Adipocyte (in vitro differentiated cells): Measurements from ENCODE around the gene SLC15A2.
A peak's percentile ranks its signal among the peaks of the same experiment; 100 is the strongest.
"Not testable (repeated sequence)": the region's sequence is repeated elsewhere in the genome, so short reads cannot be mapped to it uniquely, and the experiment has no call there.

Source experiments
- DNase-seq: peaks from one replicate; pipeline ENCODE4 v3.0.0-alpha.2; 2015; ENCODE audit warnings: low read depth
- H3K27me3 ChIP-seq: replicated peaks from 2 replicates; pipeline ENCODE4 v1.7.0; 2013; ENCODE audit warnings: mild to moderate bottlenecking, low read length, moderate library complexity; ENCODE audit not compliant: control insufficient read depth, insufficient read depth
- H3K36me3 ChIP-seq: 2 replicates; pipeline ENCODE4 v1.7.0; 2013; ENCODE audit warnings: low read length, mild to moderate bottlenecking, moderate library complexity; ENCODE audit not compliant: control insufficient read depth, insufficient read depth, severe bottlenecking
- H3K4me1 ChIP-seq: 2 replicates; pipeline ENCODE4 v1.7.0; 2013; ENCODE audit warnings: mild to moderate bottlenecking, low read length, moderate library complexity; ENCODE audit not compliant: control insufficient read depth, insufficient read depth
- H3K4me3 ChIP-seq: 2 replicates; pipeline ENCODE4 v1.7.0; 2013; ENCODE audit warnings: mild to moderate bottlenecking, low read length, moderate library complexity
- H3K9ac ChIP-seq: 2 replicates; pipeline ENCODE4 v1.7.0; 2013; ENCODE audit warnings: mild to moderate bottlenecking, low read length, moderate library complexity
- H3K9me3 ChIP-seq: 2 replicates; pipeline ENCODE4 v1.7.0; 2013; ENCODE audit warnings: mild to moderate bottlenecking, low read length, moderate library complexity; ENCODE audit not compliant: control insufficient read depth

SLC15A2 gene

DNA sequence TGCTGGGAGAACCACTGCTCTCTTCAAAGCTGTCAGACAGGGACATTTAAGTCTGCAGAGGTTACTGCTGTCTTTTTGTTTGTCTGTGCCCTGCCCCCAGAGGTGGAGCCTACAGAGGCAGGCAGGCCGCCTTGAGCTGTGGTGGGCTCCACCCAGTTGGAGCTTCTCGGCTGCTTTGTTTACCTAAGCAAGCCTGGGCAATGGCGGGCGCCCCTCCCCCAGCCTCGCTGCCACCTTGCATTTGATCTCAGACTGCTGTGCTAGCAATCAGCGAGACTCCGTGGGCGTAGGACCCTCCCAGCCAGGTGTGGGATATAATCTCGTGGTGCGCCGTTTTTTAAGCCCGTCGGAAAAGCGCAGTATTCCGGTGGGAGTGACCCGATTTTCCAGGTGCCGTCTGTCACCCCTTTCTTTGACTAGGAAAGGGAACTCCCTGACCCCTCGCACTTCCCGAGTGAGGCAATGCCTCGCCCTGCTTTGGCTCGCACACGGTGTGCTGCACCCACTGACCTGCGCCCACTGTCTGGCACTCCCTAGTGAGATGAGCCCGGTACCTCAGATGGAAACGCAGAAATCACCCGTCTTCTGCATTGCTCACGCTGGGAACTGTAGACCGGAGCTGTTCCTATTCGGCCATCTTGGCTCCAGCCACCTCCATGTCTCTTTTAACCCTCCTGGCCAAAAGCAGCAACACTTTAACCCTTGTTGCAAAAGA is 44.1 kb downstream of the SLC15A2 start:
- not testable (repeated sequence) for H3K4me3 ChIP-seq, DNase-seq, H3K9me3 ChIP-seq, H3K9ac ChIP-seq, H3K36me3 ChIP-seq, H3K4me1 ChIP-seq, H3K27me3 ChIP-seq

DNA sequence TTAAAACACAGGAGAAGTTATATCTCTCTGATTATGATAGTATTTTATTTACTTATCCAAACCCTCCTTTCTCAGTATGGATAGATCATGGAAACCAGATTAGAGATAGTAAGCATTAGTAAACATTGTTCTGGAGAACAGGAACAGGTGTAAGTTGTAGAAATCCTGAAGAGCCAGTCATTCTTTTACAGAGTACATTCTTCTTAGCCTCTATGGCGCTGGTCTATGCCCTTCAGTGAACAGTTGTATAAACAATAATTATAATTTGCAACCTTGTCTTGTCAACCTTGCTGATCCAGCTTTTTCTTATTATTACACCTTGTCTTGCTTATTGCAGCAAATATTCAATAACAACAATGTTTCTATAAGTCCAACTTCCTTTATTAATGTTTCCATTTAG is 47.4 kb downstream of the SLC15A2 start:
- H3K4me3 ChIP-seq, result no peak overlapping the region
- no peaks in the 10 kb centered on the region for H3K27me3 ChIP-seq
- DNase-seq, result no peak
- H3K4me1 ChIP-seq, result no peaks in the 10 kb centered on the region
- H3K9me3 ChIP-seq, result no peaks in the 10 kb centered on the region
- H3K9ac ChIP-seq, result no peak overlapping the region
- H3K36me3 ChIP-seq, result no peaks in the 10 kb centered on the region

DNA sequence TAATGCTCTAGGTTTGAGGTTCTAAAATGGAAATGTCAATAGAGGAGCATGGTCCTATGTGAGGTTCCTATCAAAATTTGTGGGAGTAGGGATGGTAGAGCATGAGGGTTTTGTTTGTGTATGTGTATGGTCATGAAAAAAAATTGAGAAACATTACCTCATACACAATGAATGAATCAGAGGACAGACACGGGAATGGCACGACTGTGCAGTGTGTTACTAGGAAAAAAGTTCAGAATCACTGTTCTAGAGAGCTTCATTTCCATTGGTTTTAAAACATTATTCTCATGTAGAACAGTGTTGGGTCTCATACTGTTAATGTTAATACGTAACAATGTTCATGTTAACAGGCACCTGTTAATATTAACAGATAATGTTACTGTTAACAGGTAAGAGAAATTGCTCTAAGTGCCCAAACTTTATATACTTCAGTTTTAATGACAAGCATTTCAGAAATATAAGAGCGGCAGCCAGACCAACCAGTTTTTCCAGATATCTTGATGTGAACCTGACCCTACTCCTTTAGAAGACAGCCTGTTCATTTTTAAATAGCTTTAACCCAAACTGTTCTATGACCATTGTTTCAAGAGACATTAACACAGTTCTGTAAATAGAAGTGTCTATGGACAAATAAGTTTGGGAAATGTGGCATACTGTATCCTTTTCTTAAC is 48.0 kb downstream of the SLC15A2 start:
- Histone ChIP-seq H3K4me1 (no peaks in the 10 kb centered on the region), H3K9me3 (no peaks in the 10 kb centered on the region), H3K36me3 (no peaks in the 10 kb centered on the region), H3K27me3 (no peaks in the 10 kb centered on the region), H3K9ac (no peak overlapping the region), H3K4me3 (no peak overlapping the region)
- DNase-seq, result peak; percentile 7

DNA sequence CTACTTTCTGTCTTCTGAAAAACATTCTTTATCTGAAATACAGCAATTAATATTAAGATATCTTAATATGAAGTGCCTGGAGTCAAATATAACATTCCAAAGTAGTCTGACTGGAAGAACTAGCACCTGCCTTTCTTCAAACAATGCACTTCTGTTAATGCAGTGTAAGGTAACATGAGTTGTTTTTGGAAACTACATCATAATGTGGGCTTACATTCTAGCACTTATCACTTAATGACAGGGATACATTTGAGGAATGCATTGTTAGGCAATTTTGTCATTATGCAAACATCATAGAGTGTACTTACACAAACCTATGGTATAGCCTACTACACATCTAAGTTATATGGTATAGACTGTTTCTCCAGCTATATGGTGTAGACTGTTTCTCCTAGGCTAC is 49.2 kb downstream of the SLC15A2 start:
- no peak for DNase-seq
- H3K27me3 ChIP-seq, result no peaks in the 10 kb centered on the region

DNA sequence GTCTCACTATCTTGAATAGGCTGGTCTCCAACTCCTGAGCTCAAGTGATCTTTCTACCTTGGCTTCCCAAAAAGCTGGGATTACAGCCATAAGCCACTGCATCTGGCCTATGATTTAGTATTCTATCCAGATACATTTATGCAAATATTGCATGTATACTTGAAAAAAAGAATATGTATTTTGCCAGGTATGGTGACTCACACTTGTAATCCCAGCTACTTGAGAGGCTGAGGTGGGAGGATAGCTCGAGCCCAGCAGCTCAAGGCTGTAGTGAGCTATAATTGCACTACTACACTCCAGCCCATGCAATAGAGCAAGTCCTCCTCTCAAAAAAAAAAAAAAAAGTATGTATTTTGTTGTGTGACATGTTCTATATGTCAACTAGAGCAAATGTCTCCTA is 54.4 kb downstream of the SLC15A2 start:
- no peak overlapping the region for H3K9ac ChIP-seq
- peaks cover 9% of the 10 kb centered on the region for H3K9me3 ChIP-seq
- H3K36me3 ChIP-seq, result no peaks in the 10 kb centered on the region
- no peak overlapping the region for H3K4me3 ChIP-seq
- DNase-seq, result no peak
- no peaks in the 10 kb centered on the region for H3K27me3 ChIP-seq
- no peaks in the 10 kb centered on the region for H3K4me1 ChIP-seq

More for the DNA sequence above, 49.2 kb downstream of the SLC15A2 start:
- no peak overlapping the region for H3K4me3 ChIP-seq
- H3K9ac ChIP-seq, result no peak overlapping the region
- no peaks in the 10 kb centered on the region for H3K36me3 ChIP-seq
- no peaks in the 10 kb centered on the region for H3K4me1 ChIP-seq
- H3K9me3 ChIP-seq, result no peaks in the 10 kb centered on the region

DNA sequence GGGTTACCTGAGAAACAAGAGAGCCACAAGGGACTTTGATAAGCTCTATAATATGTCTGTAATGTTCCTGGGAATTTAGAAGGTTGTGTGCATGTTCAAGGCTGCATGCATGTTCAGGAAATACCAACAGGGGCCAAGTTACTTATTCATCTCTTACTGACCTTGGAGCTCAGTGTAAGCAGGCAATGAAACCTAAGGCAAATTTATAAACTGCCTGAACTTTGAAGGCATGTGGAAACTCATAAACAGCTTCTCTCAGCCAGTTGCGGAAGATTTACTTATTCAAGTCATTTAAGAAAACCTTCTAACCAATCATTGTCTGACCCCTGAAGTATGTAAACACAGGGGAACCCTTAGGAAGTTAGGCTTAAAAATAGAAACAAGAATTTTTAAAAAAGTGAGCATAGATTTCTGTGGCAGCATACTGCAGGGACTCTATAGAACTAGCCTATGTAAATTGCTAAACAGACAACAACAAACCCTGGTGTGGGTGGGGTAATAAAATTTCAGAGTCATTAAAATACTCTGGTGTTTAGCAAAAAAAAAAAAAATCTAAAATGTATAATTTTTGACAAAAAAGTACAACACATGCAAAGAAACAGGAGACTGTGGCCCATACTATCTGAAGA is 57.2 kb downstream of the SLC15A2 start:
- no peak for DNase-seq
- Histone ChIP-seq H3K9me3 (peaks cover 9% of the 10 kb centered on the region), H3K4me1 (no peaks in the 10 kb centered on the region), H3K4me3 (no peak overlapping the region), H3K27me3 (no peaks in the 10 kb centered on the region), H3K36me3 (no peaks in the 10 kb centered on the region), H3K9ac (no peak overlapping the region)

DNA sequence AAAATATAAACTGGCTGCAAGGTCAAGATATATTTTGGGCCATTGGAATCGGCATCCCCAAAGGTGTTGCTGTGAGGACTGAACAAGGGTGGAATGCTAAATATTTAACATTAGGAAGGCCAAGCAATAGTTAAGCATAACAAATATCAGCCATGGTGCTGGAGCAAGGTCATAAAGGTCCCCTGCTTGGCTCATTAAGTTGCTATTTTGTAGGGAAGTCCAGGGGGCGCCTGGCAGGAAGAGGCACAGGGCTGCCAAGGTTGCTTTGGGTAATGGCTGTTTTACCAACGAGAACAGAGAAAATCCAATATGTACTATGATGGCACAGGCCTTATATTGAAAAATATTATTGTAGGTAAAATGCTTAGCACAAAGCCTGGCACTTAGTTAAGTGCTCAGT is 62.2 kb downstream of the SLC15A2 start:
- no peak overlapping the region for H3K9ac ChIP-seq
- no peaks in the 10 kb centered on the region for H3K36me3 ChIP-seq
- no peaks in the 10 kb centered on the region for H3K27me3 ChIP-seq
- no peaks in the 10 kb centered on the region for H3K4me1 ChIP-seq
- peaks cover 9% of the 10 kb centered on the region for H3K9me3 ChIP-seq
- no peak overlapping the region for H3K4me3 ChIP-seq
- no peak for DNase-seq

DNA sequence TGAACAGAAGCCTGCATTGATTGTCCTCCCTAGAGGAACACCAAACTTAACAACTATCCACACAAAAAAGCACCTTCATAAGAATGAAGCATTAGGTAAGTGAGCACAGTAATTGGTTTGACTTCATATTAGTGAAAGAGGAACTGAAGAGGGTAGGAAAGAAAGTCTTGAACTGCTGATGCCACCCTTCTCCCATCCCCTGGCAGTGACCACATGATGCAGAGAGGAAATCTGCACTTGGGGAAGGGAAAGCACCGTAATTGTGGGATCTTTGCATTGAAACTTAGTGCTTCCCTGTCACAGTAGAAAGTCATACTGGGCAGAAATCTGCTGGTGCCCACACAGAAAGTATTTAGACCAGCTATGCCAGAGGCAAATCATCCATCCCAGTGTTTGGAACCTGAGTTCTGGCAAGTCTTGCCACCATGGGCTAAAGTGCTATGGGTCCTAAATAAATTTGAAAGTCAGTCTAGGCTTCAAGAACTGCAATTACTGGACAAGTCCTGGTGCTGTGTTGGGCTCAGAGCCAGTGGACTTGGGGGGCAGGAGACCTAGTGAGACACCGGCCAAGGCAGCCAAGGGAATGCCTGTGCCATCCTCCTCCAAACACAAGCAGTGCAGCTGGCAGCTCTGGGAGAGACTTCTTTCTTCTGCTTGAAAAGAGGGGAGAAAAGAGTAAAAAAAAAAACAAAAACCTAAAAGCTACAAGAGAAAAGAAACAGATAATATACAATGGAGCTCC is 63.6 kb downstream of the SLC15A2 start:
- Histone ChIP-seq H3K9ac (no peak overlapping the region), H3K4me1 (no peaks in the 10 kb centered on the region), H3K36me3 (no peaks in the 10 kb centered on the region), H3K27me3 (no peaks in the 10 kb centered on the region), H3K4me3 (no peak overlapping the region), H3K9me3 (no peaks in the 10 kb centered on the region)
- no peak for DNase-seq

DNA sequence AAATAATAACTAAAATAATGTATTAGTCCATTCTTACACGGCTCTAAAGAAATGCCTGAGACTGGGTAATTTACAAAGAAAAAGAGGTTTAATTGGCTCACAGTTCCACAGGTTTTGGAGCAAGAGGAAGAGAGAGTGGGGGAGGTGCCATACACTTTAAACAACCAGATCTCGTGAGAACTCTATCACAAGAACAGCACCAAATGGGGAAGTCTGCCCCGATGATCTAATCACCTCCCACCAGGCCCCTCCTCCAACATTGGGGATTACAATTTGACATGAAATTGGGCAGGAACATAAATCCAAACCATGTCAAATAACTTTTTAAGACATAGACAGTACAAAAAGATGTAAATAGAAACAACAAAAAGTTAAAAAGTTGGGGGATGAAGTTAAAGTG is 64.6 kb downstream of the SLC15A2 start:
- Histone ChIP-seq H3K36me3 (no peaks in the 10 kb centered on the region), H3K27me3 (no peaks in the 10 kb centered on the region), H3K9me3 (no peaks in the 10 kb centered on the region), H3K4me3 (no peak overlapping the region), H3K4me1 (no peaks in the 10 kb centered on the region), H3K9ac (no peak overlapping the region)
- no peak for DNase-seq

DNA sequence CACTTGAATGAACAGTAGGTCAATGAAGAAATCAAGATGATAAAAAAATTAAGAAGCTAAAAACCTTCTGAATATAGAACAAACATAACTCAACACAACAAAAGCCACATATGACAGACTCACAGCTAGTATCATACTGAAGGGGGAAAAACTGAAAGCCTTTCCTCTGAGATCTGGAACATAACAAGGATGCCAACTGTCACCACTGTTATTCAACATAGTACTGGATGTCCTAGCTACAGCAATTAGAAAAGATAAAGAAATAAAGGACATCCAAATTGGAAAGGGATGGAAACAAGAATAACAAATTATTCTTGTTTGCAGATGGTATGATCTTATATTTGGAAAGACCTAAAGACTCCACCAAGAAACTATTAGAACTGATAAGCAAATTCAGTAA is 67.1 kb downstream of the SLC15A2 start:
- DNase-seq, result no peak
- no peaks in the 10 kb centered on the region for H3K9me3 ChIP-seq
- H3K4me1 ChIP-seq, result no peaks in the 10 kb centered on the region
- H3K4me3 ChIP-seq, result no peak overlapping the region
- no peak overlapping the region for H3K9ac ChIP-seq
- no peaks in the 10 kb centered on the region for H3K27me3 ChIP-seq
- H3K36me3 ChIP-seq, result no peaks in the 10 kb centered on the region

DNA sequence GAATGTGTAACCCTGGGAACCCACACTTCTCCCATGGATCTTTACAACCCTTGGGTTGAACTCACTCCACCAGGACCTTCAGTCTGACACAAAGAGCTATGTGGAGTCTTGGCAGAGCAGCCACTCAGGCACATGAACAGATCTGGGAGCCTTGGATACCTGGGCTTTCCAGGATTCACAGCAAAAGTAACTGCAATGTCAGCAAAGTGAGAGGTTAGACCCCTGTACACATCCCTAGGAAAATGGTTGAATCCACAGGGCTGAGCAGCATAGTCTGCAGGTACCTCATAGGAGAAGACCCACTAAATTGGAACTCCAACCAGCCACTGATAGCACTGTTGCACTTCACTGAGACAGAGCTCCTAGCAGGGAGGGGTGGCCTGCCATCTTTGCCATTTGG is 68.2 kb downstream of the SLC15A2 start:
- no peaks in the 10 kb centered on the region for H3K36me3 ChIP-seq
- no peaks in the 10 kb centered on the region for H3K9me3 ChIP-seq
- no peaks in the 10 kb centered on the region for H3K4me1 ChIP-seq
- no peaks in the 10 kb centered on the region for H3K27me3 ChIP-seq
- no peak for DNase-seq
- H3K4me3 ChIP-seq, result no peak overlapping the region
- no peak overlapping the region for H3K9ac ChIP-seq
